ENCODE results near the gene TENT5C. TPM values are rescaled to one million over a fixed set of nuclear protein-coding genes. Genes with fewer than 3 reads are reported as not detected.
"Not testable (repeated sequence)": the region's sequence is repeated elsewhere in the genome, so short reads cannot be mapped to it uniquely, and the experiment has no call there.

The TENT5C gene
- 4.9 TPM for total RNA-seq

DNA sequence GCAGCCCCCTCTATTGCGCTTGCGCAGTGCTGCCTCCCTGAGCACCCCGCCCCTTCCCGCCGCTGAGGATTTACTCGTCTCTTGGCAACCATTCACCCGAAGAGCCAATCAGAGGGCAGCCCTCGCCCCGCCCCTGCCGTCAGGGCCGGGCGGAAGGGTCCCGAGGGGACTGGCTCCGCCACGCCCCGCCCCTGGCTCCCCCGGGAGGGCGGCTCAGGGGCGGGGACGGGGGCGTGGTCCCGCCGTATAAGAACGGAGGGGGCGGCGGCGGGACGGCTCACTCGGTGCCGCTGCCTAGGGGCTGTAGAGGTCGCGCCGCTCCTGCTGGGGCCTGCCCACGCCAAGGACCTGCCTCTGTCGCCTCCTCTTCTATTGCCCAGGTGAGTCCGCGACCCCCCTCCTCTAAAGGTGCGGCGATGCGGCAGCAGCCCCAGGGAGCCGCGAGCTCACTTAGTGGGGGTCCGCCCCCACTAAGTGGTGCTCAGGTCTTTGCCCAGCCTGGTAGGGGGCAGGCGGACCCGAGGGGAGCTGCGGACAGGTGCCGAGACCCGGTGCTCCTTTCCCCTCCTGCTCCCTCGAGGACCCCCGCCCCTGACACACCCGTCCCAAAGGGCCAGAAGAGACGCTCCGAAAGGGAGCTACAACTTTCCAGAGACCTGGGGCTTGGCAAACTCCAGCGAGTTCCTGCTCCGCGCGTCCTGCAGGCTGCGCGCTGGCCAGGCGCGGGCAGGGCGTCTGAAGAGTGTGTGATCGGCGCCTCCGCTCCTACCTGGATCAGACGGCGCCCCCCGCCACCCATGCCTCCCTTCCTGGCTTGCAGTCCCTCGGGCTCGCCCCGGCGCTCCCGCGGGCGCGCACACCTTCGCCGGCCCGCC, at the start of gene TENT5C:
TSS of gene TENT5C (plus strand) at position 275 of the 875 bp plus-strand sequence. CDS start 16,821 bp downstream, outside the sequence.
- FAIRE-seq (no peak), DNase-seq (ENCODE audit: low spot score in 2 of 2) (peak; percentile 93 to 97)

GRCh38 chr1:117556341-117556740, 49.5 kb upstream of the TENT5C start:
- FAIRE-seq (no peak), DNase-seq (ENCODE audit: low spot score in 2 of 2) (no peak)

- DNase-seq (ENCODE audit: low spot score in 2 of 2) (no peak), FAIRE-seq (no peak)
Observed at GRCh38 chr1:117556976-117557375, 48.9 kb upstream of the TENT5C start.

- not testable (repeated sequence) for FAIRE-seq; DNase-seq (ENCODE audit: low spot score in 2 of 2)
Observed at GRCh38 chr1:117558451-117558850, 47.4 kb upstream of the TENT5C start.

GRCh38 chr1:117559139-117559538, 46.7 kb upstream of the TENT5C start:
- DNase-seq (ENCODE audit: low spot score in 2 of 2) (no peak), FAIRE-seq (no peak)

DNA sequence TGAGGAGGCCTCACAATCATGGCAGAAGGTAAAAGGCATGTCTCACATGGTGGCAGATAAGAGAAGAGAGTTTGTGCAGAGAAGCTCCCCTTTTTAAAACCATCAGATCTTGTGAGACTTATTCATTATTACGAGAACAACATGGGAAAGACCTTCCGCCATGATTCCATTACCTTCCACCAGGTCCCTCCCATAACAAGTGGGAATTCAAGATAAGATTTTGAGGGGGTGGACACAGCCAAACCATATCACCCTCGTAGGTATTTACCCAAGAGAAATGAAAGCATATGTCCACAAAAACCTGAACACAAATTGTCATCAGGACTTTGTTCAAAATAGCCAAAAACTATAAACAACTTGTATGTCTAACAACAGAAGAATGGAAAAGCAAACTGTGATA, 45.9 kb upstream of the TENT5C start:
- no peak for FAIRE-seq
- DNase-seq (ENCODE audit: low spot score in 2 of 2): no peak

DNA sequence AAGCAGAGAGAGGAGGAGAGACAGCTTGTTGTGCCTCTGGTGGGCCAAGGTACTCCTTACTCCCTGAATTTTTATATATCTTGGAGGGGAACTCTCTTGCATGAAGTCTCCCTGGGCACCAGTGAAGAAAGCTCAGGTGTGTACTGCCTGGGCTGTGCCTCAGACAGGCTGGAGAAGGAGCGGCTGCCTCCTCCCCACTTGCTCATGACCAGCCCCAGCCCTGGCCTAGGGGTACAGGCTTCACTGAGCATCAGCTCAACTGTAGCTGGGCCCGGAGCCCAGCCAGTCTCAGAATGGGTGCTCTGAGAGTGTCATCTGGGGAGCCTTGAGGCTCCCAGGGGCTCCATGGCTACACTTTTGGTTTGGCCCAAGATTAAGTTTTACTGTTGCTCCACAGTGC, 44.8 kb upstream of the TENT5C start:
- FAIRE-seq (no peak), DNase-seq (ENCODE audit: low spot score in 2 of 2) (no peak)

- FAIRE-seq (no peak), DNase-seq (ENCODE audit: low spot score in 2 of 2) (no peak)
Observed at GRCh38 chr1:117561551-117561950, 44.3 kb upstream of the TENT5C start.

GRCh38 chr1:117562581-117563491, 43.0 kb upstream of the TENT5C start:
- DNase-seq (ENCODE audit: low spot score in 2 of 2) (no peak), FAIRE-seq (no peak)

DNA sequence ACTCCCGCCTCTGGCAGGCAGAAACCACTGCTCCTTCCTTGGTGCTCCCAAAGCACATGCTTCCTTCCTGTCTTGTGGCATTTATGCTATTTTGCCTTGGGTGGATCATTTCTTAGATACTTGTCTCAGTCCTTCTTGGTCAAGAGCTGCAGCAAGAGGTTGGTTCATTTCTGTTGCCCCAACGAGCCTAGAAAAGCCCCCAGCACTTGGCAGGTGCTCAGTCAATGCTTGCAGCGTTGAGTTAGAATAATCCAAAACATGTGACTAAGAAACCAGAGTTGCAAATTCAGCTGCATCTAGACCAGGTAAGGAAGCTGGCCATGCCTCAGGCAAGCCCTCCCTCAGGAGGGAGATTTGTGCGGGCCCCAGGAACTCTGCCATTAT, 42.4 kb upstream of the TENT5C start:
- no peak for DNase-seq (ENCODE audit: low spot score in 2 of 2)
- FAIRE-seq: no peak

DNA sequence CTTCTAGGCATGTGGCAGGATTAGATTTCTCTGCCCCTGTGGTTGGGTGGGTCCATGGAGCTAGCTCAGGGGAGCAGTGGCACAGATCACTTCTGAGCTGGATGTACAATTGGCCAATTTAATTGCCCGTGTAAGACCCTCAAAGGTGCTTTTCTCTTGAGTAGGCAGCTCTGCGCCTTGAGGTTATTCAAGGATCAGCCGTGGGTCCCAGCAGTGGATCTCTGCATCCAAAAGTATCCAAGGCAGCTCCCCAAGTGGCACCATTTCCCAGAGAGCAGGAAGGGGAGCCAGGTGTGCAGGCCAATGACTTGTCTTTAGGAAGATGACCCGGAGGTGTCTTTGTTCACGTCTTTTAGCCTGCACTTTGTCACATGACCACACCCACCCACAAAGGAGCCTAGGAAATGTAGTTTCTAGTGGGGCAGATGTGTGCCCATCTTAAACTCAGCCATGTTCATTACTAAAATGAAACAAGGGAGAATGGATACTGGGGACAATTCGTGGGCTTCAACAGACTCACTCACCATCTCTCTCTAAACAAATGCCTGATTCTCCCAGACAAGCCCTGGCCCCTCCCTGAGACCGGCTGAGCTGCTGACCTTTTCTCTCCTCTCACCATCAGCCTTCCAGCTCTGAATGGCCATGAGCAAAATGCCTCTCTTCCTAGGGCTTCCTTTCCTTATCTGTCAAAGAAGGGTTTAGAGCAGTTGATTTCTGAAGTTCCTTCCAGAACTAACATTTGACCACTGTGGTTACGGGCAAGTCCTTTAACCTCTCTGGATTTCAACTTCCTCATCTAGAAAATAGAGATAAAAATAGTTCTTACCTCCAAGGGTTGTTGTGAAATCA, 41.4 kb upstream of the TENT5C start:
- FAIRE-seq (no peak), DNase-seq (ENCODE audit: low spot score in 2 of 2) (no peak)

GRCh38 chr1:117565076-117565556, 40.7 kb upstream of the TENT5C start:
- no peak for DNase-seq (ENCODE audit: low spot score in 2 of 2)
- FAIRE-seq: no peak

GRCh38 chr1:117565745-117566455, 39.9 kb upstream of the TENT5C start:
- no peak for DNase-seq (ENCODE audit: low spot score in 2 of 2)

DNA sequence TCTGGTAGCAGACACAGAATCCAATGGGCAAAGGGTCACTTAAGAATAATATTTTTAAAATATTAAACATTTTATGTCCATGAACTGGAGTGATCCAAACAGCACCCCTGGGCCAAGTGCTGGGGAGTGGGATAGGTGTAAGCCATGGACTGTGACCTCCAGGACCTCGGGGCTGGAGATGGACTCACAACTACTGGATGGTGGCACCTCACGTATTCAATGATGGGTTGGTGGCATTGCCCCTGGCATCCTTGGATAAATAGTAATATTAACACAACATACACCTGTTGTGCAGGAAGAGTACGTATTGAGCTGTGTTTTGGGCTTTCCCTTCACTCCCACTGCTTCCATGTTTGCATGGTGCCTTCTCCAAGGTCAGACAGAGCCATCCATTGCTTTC, 39.3 kb upstream of the TENT5C start:
- FAIRE-seq: no peak
- DNase-seq (ENCODE audit: low spot score in 2 of 2): no peak

More at GRCh38 chr1:117565745-117566455, 39.9 kb upstream of the TENT5C start:
- FAIRE-seq: no peak

GRCh38 chr1:117567435-117567834, 38.4 kb upstream of the TENT5C start:
- FAIRE-seq (no peak), DNase-seq (ENCODE audit: low spot score in 2 of 2) (no peak)

DNA sequence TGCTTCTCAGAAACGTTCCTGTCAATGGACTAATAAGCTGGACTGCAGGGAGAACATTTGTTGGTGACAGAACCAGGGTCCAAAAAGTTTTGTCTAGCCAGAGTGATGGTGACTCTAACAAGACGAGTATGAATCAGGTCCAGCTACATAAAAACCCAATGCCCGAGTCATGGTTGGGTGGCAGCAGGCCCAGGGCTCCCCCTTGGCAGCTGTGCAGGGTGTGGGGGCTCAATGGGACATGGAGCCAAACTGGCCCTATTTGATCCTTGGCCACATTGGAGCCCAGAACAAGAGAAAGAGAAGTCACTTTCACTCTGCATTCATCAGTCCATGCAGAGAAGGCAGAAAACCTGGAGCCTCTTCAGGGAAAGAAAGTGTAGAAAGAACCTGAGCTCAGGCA, 37.9 kb upstream of the TENT5C start:
- FAIRE-seq: no peak
- DNase-seq (ENCODE audit: low spot score in 2 of 2): no peak

DNA sequence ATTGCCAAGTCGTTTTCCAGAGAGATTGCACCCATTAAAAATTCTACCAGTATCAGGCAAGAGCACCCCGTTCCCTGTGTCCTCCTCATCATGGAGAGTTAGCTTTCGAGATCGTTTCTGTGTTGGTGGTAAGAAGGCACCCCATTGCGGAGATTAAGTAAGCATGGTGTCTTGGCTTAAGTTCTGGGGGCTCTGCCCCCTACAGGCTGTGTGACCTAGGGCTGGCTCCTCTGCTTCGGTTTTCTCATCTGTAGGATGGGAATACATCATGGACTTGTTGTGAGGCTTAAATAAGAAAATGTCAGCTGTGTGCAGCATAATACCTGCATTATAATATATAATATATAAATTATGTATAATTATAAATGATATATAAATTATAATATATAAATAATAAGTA, 36.8 kb upstream of the TENT5C start:
- no peak for FAIRE-seq
- DNase-seq (ENCODE audit: low spot score in 2 of 2): no peak

DNA sequence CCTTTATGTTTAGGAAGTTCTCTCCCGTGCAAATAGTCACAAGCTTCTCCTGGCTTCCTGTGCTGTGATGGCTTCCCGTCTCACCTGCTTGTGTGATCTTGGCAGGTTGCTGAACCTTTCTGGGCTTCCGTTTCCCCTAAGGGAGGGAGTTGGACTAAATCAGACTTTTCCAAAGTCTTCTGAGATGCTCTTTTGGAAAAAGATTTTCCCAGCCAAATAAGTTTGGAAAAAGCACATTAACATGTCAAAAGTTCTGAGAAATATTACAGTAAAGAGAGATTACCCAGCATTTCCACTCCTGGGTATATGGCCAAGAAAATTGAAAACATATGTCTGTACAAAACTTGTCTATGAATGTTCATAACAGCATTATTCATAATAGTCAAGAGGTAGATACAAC, 36.0 kb upstream of the TENT5C start:
- no peak for DNase-seq (ENCODE audit: low spot score in 2 of 2)
- FAIRE-seq: no peak

- DNase-seq (ENCODE audit: low spot score in 2 of 2) (no peak), FAIRE-seq (no peak)
Observed at GRCh38 chr1:117570988-117571409, 34.8 kb upstream of the TENT5C start.

- no peak for FAIRE-seq
- no peak for DNase-seq (ENCODE audit: low spot score in 2 of 2)
Observed at GRCh38 chr1:117571496-117571895, 34.4 kb upstream of the TENT5C start.
